MCF 10A (cell line): ENCODE results near the gene GRK3. TPM values are rescaled to one million over a fixed set of nuclear protein-coding genes. Genes with fewer than 3 reads are reported as not detected.
A peak's percentile ranks its signal among the peaks of the same experiment; 100 is the strongest.

Experiments used
- BruUV-seq: library from RNA; stranded (reverse); fragments of 400-500 nt; replicated peaks from 2 replicates; lab custom pipeline; 2021; lab: Mats Ljungman, UMichigan
- CTCF ChIA-PET: fragments of 300-600 bp; sonication (Branson Sonifier 250); formaldehyde crosslinking; extraction: SDS; loops from one replicate; lab custom pipeline; 2021; ENCODE audit warnings: antibody characterized with exemption, inconsistent platforms; lab: Yijun Ruan, JAX
- POLR2A ChIA-PET: fragments of 300-600, 350-650 bp; sonication (Branson Sonifier 250); formaldehyde crosslinking; extraction: SDS; loops from one replicate; lab custom pipeline; 2020; ENCODE audit warnings: antibody characterized with exemption, inconsistent platforms; lab: Yijun Ruan, JAX
- DNase-seq: peaks from one replicate; pipeline ENCODE4 v3.0.0-alpha.2; 2018; ENCODE audit not compliant: unreplicated experiment
- H3K27ac Mint-ChIP-seq: one replicate; pipeline ENCODE4 v1.8.0; 2022; ENCODE audit warnings: mild to moderate bottlenecking, low read depth, mixed read lengths; ENCODE audit not compliant: unreplicated experiment
- H3K27me3 Mint-ChIP-seq: one replicate; pipeline ENCODE4 v1.8.0; 2022; ENCODE audit warnings: mixed read lengths; ENCODE audit not compliant: insufficient read depth, unreplicated experiment
- H3K36me3 Mint-ChIP-seq: one replicate; pipeline ENCODE4 v1.8.0; 2022; ENCODE audit warnings: mild to moderate bottlenecking, moderate library complexity, mixed read lengths; ENCODE audit not compliant: insufficient read depth, unreplicated experiment
- H3K4me1 Mint-ChIP-seq: one replicate; pipeline ENCODE4 v1.8.0; 2022; ENCODE audit warnings: mixed read lengths; ENCODE audit not compliant: insufficient read depth, unreplicated experiment
- H3K4me3 Mint-ChIP-seq: one replicate; pipeline ENCODE4 v1.8.0; 2022; ENCODE audit warnings: mild to moderate bottlenecking, moderate library complexity, mixed read lengths; ENCODE audit not compliant: unreplicated experiment
- H3K9me3 Mint-ChIP-seq: one replicate; pipeline ENCODE4 v1.8.0; 2022; ENCODE audit warnings: mixed read lengths; ENCODE audit not compliant: unreplicated experiment
- intact Hi-C: fragments of 100-400 bp; cut with micrococcal nuclease; formaldehyde crosslinking; loops from 2 replicates; pipeline ENCODE4 v1.14.1; 2022
- total RNA-seq: library from RNA; stranded (reverse); gene quantifications from 2 replicates; pipeline ENCODE4 v1.2.3, GENCODE V29; 2022
- TF ChIP-seq, protein P1 (sequence below): fragments of 200-600 bp; IDR thresholded peaks from one replicate; pipeline ENCODE4 v1.8.0; 2022; ENCODE audit warnings: antibody characterized with exemption, mild to moderate bottlenecking; ENCODE audit not compliant: unreplicated experiment

Gene GRK3
- total RNA-seq, 1 experiment from 2014 or later, result 7.9 TPM

DNA sequence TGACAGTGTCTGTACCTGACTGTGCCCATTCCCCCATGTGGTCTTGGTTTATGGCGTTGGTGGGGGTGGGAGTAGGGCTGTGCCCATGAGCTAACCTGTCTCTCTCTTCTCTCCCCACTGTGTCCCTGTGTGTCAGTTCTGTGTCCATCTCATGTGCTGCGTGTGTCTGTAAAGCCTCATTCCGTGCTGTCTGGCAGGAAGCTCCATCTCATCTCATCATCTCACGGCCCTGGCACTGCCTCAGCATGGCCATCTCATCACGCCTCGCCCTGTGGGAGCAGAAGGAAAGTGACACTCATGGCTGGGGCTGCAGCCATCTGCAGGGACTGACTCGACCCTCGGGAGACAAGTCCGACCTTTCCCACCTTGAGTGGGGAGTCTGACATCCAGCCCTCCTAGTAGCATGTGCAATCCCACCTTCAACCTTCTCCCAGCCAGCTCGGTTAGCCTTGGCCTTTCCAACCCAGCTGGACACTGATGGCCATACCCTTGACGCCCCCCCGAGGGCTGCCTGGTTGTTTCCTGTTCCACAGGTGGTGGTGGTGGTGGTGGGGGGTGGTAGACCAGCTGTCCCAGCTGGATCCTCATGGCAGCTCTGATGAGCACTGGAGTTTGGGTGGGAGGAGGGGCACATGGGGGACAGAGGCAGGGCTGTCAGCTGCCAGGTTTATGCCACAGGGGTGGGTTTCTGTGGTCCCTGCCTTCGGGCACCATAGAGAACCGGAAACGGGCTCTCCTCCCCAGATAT, 196.5 kb downstream of the GRK3 start:
- no TSS peak for BruUV-seq
- TF ChIP-seq, protein P1, sequence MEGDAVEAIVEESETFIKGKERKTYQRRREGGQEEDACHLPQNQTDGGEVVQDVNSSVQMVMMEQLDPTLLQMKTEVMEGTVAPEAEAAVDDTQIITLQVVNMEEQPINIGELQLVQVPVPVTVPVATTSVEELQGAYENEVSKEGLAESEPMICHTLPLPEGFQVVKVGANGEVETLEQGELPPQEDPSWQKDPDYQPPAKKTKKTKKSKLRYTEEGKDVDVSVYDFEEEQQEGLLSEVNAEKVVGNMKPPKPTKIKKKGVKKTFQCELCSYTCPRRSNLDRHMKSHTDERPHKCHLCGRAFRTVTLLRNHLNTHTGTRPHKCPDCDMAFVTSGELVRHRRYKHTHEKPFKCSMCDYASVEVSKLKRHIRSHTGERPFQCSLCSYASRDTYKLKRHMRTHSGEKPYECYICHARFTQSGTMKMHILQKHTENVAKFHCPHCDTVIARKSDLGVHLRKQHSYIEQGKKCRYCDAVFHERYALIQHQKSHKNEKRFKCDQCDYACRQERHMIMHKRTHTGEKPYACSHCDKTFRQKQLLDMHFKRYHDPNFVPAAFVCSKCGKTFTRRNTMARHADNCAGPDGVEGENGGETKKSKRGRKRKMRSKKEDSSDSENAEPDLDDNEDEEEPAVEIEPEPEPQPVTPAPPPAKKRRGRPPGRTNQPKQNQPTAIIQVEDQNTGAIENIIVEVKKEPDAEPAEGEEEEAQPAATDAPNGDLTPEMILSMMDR, result no peak
- peaks cover 27% of the 10 kb centered on the region for H3K4me1 Mint-ChIP-seq
- no peak overlapping the region for H3K4me3 Mint-ChIP-seq
- no peaks in the 10 kb centered on the region for H3K36me3 Mint-ChIP-seq
- H3K27ac Mint-ChIP-seq, result peak overlapping the region; percentile 23
- ChIA-PET CTCF (interaction anchor here (0.6 to 3.0 kb wide), 7 partner anchors 12 to 525 kb away, joined by 3 to 15 read pairs (median 3); no protein-coding TSS in a partner anchor), POLR2A (interaction anchor here (0.8 kb wide), 1 partner anchor 11 kb away, joined by 3 read pairs; no protein-coding TSS in a partner anchor)
- H3K27me3 Mint-ChIP-seq, result no peaks in the 10 kb centered on the region
- DNase-seq, result no peak
- peaks cover 3% of the 10 kb centered on the region for H3K9me3 Mint-ChIP-seq
- intact Hi-C loops, result loop anchor here (2.0 kb wide), 1 partner anchor 14 kb away; no protein-coding TSS in a partner anchor

DNA sequence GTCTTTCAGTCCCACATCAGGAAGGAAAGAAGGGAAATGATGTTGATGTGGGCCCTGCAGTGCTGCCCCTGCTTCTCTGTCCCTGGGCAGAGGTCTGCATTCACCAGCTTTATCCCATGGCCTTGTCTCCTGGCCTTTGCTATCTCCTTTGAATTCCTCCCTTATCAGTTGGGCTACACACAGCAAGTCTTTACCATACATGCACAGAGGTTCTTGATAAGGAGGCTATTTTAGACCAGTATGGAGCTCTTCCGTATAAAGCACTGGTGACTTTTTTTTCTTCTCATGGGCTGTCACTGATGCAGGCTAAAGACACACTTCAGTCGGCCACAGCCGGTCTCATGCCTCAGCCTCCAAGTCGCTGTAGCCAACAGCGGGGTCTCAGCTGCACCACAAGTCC, 197.7 kb downstream of the GRK3 start:
- POLR2A ChIA-PET, result no interaction called here
- no peak overlapping the region for H3K27ac Mint-ChIP-seq
- TF ChIP-seq, protein P1, result no peak

DNA sequence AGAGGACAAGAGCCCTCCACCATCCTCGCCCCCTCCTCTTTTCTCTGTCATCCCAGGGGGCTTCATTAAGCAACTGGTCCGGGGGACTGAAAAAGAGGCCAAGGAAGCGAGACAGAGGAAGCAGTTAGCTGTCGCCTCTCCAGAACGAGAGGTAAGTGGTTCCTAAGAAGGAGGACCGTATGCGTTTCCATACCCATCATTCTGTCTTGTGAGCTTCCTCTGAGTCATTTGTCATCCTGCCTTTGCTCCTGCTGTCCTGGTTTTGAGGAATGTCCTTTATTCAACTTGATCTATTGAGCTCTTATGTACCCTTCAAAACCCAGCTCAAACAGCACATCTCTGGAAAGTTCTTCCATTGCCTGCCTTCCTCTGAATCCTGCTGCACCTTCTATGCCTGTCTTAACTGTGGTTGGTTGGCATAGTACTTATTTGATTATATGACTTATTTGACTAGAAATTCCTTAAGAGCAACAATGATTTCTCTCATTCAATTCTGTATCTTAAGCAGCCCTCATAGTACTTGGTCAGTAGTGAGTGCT, 198.8 kb downstream of the GRK3 start:
- TF ChIP-seq, protein P1, result no peak
- POLR2A ChIA-PET, result interaction anchor here (0.6 to 0.7 kb wide), 2 partner anchors 222 to 298 kb away, joined by 3 to 4 read pairs; no protein-coding TSS in a partner anchor
- Mint-ChIP-seq H3K36me3 (no peaks in the 10 kb centered on the region), H3K27ac (no peak overlapping the region), H3K27me3 (no peaks in the 10 kb centered on the region), H3K4me3 (no peak overlapping the region), H3K9me3 (peaks cover 12% of the 10 kb centered on the region), H3K4me1 (peaks cover 20% of the 10 kb centered on the region)
- CTCF ChIA-PET, result interaction anchor here (0.6 to 3.0 kb wide), 6 partner anchors 9 to 904 kb away, joined by 3 to 15 read pairs (median 4); no protein-coding TSS in a partner anchor
- peak; percentile 7 for DNase-seq
- intact Hi-C loops, result no loop called here
- BruUV-seq, result no TSS peak

More for the DNA sequence above, 197.7 kb downstream of the GRK3 start:
- Mint-ChIP-seq H3K36me3 (no peaks in the 10 kb centered on the region), H3K9me3 (peaks cover 12% of the 10 kb centered on the region), H3K4me1 (peaks cover 27% of the 10 kb centered on the region), H3K4me3 (no peak overlapping the region), H3K27me3 (no peaks in the 10 kb centered on the region)
- intact Hi-C loops, result no loop called here
- no peak for DNase-seq
- no TSS peak for BruUV-seq
- CTCF ChIA-PET, result interaction anchor here (0.6 to 3.0 kb wide), 6 partner anchors 11 to 568 kb away, joined by 3 to 15 read pairs (median 3); no protein-coding TSS in a partner anchor
